ENCODE results near the gene ABTB1.

DNA sequence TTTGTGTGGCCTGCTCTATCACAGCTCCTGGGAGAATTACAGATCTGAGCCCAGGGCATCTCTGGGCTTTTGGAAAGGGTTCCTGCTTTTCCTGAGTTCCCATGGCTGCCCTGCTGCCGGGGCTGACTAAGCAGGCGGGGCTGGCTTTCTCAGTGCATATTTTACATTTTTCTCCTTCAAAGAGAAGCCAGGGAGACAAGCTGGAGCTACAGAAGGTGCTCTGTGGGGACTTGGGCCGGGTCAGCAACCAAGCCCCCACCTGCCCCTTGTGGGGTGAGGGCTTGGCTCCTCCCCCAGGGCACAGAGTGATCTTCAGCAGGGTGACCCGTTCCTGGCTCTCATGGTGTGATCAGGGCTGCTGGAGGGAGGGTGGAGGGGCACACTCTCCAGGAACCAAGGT lies 17.4 kb downstream of the ABTB1 start:
- TF ChIP-seq, protein P1, sequence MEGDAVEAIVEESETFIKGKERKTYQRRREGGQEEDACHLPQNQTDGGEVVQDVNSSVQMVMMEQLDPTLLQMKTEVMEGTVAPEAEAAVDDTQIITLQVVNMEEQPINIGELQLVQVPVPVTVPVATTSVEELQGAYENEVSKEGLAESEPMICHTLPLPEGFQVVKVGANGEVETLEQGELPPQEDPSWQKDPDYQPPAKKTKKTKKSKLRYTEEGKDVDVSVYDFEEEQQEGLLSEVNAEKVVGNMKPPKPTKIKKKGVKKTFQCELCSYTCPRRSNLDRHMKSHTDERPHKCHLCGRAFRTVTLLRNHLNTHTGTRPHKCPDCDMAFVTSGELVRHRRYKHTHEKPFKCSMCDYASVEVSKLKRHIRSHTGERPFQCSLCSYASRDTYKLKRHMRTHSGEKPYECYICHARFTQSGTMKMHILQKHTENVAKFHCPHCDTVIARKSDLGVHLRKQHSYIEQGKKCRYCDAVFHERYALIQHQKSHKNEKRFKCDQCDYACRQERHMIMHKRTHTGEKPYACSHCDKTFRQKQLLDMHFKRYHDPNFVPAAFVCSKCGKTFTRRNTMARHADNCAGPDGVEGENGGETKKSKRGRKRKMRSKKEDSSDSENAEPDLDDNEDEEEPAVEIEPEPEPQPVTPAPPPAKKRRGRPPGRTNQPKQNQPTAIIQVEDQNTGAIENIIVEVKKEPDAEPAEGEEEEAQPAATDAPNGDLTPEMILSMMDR (conservative IDR thresholded peaks at IDR 0.05; ENCODE audit: low read depth in 2 of 2) = no peak
- TF ChIP-seq CREB1 (CRISPR knock-in tag; IDR thresholded peaks at IDR 0.05; ENCODE audit: low read depth) (no peak), POLR2AphosphoS5 (IDR thresholded peaks at IDR 0.05; ENCODE audit: low read depth) (no peak), EZH2 (IDR thresholded peaks at IDR 0.05; ENCODE audit: low read depth, unreplicated experiment) (no peak), ZNF114 (CRISPR knock-in tag; IDR thresholded peaks at IDR 0.05) (no peak), EZH2phosphoT487 (IDR thresholded peaks at IDR 0.05; ENCODE audit: unreplicated experiment) (no peak), JUNB (IDR thresholded peaks at IDR 0.05; ENCODE audit: unreplicated experiment) (no peak)
- TF ChIP-seq, protein P2, sequence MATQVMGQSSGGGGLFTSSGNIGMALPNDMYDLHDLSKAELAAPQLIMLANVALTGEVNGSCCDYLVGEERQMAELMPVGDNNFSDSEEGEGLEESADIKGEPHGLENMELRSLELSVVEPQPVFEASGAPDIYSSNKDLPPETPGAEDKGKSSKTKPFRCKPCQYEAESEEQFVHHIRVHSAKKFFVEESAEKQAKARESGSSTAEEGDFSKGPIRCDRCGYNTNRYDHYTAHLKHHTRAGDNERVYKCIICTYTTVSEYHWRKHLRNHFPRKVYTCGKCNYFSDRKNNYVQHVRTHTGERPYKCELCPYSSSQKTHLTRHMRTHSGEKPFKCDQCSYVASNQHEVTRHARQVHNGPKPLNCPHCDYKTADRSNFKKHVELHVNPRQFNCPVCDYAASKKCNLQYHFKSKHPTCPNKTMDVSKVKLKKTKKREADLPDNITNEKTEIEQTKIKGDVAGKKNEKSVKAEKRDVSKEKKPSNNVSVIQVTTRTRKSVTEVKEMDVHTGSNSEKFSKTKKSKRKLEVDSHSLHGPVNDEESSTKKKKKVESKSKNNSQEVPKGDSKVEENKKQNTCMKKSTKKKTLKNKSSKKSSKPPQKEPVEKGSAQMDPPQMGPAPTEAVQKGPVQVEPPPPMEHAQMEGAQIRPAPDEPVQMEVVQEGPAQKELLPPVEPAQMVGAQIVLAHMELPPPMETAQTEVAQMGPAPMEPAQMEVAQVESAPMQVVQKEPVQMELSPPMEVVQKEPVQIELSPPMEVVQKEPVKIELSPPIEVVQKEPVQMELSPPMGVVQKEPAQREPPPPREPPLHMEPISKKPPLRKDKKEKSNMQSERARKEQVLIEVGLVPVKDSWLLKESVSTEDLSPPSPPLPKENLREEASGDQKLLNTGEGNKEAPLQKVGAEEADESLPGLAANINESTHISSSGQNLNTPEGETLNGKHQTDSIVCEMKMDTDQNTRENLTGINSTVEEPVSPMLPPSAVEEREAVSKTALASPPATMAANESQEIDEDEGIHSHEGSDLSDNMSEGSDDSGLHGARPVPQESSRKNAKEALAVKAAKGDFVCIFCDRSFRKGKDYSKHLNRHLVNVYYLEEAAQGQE (IDR thresholded peaks at IDR 0.05; ENCODE audit: unreplicated experiment) = no peak
- TF ChIP-seq, protein P3, sequence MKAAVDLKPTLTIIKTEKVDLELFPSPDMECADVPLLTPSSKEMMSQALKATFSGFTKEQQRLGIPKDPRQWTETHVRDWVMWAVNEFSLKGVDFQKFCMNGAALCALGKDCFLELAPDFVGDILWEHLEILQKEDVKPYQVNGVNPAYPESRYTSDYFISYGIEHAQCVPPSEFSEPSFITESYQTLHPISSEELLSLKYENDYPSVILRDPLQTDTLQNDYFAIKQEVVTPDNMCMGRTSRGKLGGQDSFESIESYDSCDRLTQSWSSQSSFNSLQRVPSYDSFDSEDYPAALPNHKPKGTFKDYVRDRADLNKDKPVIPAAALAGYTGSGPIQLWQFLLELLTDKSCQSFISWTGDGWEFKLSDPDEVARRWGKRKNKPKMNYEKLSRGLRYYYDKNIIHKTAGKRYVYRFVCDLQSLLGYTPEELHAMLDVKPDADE (IDR thresholded peaks at IDR 0.05) = no peak
